Colonic mucosa (tissue), 4 donors: Measurements from ENCODE around the gene GRM8. TPM values are rescaled to one million over a fixed set of nuclear protein-coding genes. Genes with fewer than 3 reads are reported as not detected.
A peak's percentile ranks its signal among the peaks of the same experiment; 100 is the strongest.

Experiments
- DNase-seq: peaks from one replicate; pipeline ENCODE4 v3.0.0-alpha.2; 2020
- H3K27ac ChIP-seq: fragments of 200-600 bp; one replicate; pipeline ENCODE4 v1.8.0; 2021
- H3K27me3 ChIP-seq: fragments of 200-600 bp; one replicate; pipeline ENCODE4 v1.8.0; 2021
- H3K36me3 ChIP-seq: fragments of 200-600 bp; one replicate; pipeline ENCODE4 v1.8.0; 2021
- H3K4me1 ChIP-seq: fragments of 200-600 bp; one replicate; pipeline ENCODE4 v1.8.0; 2021; ENCODE audit warnings: mild to moderate bottlenecking
- H3K4me3 ChIP-seq: fragments of 200-600 bp; one replicate; pipeline ENCODE4 v1.8.0; 2021
- H3K9ac ChIP-seq, 2 donors: one replicate each; pipeline ENCODE4 v1.7.0; 2013; ENCODE audit warnings: control low read depth in 2 of 2, low read depth in 2 of 2, low read length in 2 of 2
- H3K9me3 ChIP-seq: fragments of 200-600 bp; one replicate; pipeline ENCODE4 v1.8.0; 2021
- CTCF ChIP-seq: fragments of 200-600 bp; IDR thresholded peaks from one replicate; pipeline ENCODE4 v1.8.0; 2022; ENCODE audit warnings: antibody characterized with exemption, mild to moderate bottlenecking
- intact Hi-C: fragments of 100-400 bp; cut with DNase I; formaldehyde crosslinking; loops from one replicate; pipeline ENCODE4 v1.14.1; 2022
- total RNA-seq, 2 donors: library from RNA; stranded (reverse); fragmentation: NEBNext Ultra II Directional in 1 of 2; extraction: Animal tissue kit (Norgen Biotek cat#: 25700) in 1 of 2; gene quantifications; one replicate each; pipeline ENCODE4 v1.2.1, GENCODE V29; 2021
- donor health status: healthy.
- donor health status: DM: no; HTN: no; CAD: no.
- donor health status: DM: no; HTN: no; CAD: no.

The GRM8 gene
- total RNA-seq, 2 donors from 2014 or later, result 2.2 to 2.5 TPM

DNA sequence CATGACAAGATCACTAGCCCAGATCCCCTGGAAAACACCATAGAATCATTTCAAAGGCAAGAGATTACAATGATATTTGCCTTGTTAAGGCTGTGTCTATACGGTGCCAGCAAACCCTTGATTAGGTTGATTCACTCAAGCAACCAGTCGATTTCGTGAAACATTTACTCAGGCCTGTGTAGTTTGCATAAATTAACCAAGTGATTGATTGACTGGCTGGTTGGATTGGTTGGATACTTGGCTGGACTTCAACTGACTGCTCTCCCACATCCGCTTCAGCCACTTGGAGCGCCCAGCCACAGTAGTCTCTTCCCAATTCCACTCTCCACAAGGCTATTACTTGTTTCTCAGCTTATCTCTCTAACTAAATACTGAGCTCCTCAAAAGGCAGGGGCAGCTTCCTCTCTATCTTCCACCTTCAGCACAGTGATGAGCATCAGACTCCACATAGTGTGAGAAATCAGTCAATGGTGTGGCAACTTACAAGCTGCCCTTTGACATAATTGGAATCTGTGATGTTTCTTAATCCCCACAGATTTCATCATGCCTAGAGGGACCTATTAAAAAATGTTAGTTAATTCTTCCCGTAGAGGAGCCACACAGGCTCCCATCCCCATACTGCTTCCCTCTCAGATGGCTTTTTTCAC, 217.4 kb downstream of the GRM8 start:
- DNase-seq, result peak; percentile 22
- no peak overlapping the region for H3K27ac ChIP-seq

GRCh38 chr7:127034186-127034806, 218.4 kb downstream of the GRM8 start:
- no peak for DNase-seq
- no peaks in the 10 kb centered on the region for H3K36me3 ChIP-seq
- no peak overlapping the region for H3K27ac ChIP-seq
- H3K27me3 ChIP-seq, result no peaks in the 10 kb centered on the region
- H3K9ac ChIP-seq, result no peak overlapping the region
- no peak for TF ChIP-seq CTCF
- intact Hi-C loops, result no loop called here
- no peak overlapping the region for H3K4me3 ChIP-seq
- H3K9me3 ChIP-seq, result no peaks in the 10 kb centered on the region
- H3K4me1 ChIP-seq, result no peaks in the 10 kb centered on the region

More for the DNA sequence above, 217.4 kb downstream of the GRM8 start:
- Histone ChIP-seq H3K4me3 (no peak overlapping the region), H3K27me3 (no peaks in the 10 kb centered on the region), H3K36me3 (no peaks in the 10 kb centered on the region), H3K9me3 (no peaks in the 10 kb centered on the region), H3K9ac (no peak overlapping the region), H3K4me1 (no peaks in the 10 kb centered on the region)
- no peak for TF ChIP-seq CTCF
- intact Hi-C loops, result no loop called here

DNA sequence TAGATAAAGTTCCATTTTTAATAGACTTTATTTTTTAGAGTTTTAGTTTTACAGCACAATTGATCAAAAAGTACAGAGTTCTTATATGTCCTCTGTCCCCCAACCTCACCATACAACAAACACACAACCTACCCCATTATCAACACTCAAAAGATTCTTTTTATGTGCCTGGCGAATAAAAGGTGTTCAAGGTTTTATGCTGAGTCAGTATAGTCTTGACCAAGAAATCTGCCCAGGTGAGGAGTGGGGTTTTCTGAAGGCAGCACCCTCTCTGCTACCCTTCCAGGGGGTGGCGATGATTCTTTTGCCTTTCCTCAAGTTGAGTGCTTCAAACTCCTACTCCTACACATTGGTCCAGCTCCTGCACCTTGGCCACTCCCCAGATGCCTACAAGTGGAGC, 222.9 kb downstream of the GRM8 start:
- Histone ChIP-seq H3K27me3 (no peaks in the 10 kb centered on the region), H3K27ac (no peak overlapping the region), H3K4me1 (no peaks in the 10 kb centered on the region), H3K9ac (no peak overlapping the region), H3K4me3 (no peak overlapping the region), H3K9me3 (no peaks in the 10 kb centered on the region), H3K36me3 (no peaks in the 10 kb centered on the region)
- DNase-seq, result no peak
- no peak for TF ChIP-seq CTCF
- intact Hi-C loops, result no loop called here

DNA sequence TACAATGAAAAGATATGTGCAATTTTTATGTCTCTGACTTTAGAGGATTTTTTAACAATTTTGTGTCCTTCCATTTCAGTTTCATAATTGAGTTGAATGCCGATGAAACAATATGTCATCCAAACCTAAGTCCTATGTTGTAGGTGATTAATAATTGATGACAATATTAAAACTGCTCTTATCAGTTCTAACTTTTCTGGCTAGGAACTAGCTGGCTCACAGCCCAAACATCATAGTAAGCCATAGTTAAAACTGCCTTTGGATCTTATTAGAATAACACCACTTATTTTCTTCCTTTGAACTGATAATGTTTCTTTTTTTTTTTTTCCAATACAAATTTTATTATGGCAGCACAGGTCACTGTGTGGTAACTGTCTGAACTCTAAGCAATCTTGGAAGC, 230.9 kb downstream of the GRM8 start:
- intact Hi-C loops, result no loop called here
- Histone ChIP-seq H3K9ac (no peak overlapping the region), H3K27ac (no peak overlapping the region), H3K4me3 (no peak overlapping the region), H3K4me1 (no peaks in the 10 kb centered on the region), H3K36me3 (no peaks in the 10 kb centered on the region), H3K9me3 (no peaks in the 10 kb centered on the region), H3K27me3 (no peaks in the 10 kb centered on the region)
- no peak for TF ChIP-seq CTCF
- DNase-seq, result no peak

- intact Hi-C loops, result no loop called here
- Histone ChIP-seq H3K9ac (no peak overlapping the region), H3K4me1 (no peaks in the 10 kb centered on the region), H3K9me3 (no peaks in the 10 kb centered on the region), H3K27ac (peak overlapping the region; percentile 38), H3K36me3 (no peaks in the 10 kb centered on the region), H3K4me3 (no peak overlapping the region), H3K27me3 (no peaks in the 10 kb centered on the region)
- DNase-seq, result no peak
- TF ChIP-seq CTCF, result no peak
These were observed 231.6 kb downstream of the GRM8 start for GRCh38 chr7:127021019-127021738.
